GM12878 (cell line): ENCODE data around the gene TMPRSS6. TPM values are rescaled to one million over a fixed set of nuclear protein-coding genes. Genes with fewer than 3 reads are reported as not detected.

Experiments
- ATAC-seq: fragments of 200-7000 bp; cut with Tn5 transposase; 3 replicates; pipeline ENCODE4 v1.9.1; 2020; ENCODE audit warnings: mild to moderate bottlenecking, moderate library complexity
- BruUV-seq: library from RNA; stranded (reverse); fragments of 400-500 nt; replicated peaks from 2 replicates; lab custom pipeline; 2021; lab: Mats Ljungman, UMichigan
- CTCF ChIA-PET: fragments of 300-600 bp; sonication (Branson Sonifier 250); formaldehyde crosslinking; extraction: SDS; loops from one replicate; lab custom pipeline; 2021; ENCODE audit warnings: inconsistent platforms; lab: Yijun Ruan, JAX
- POLR2A ChIA-PET: fragments of 350-600 bp; formaldehyde crosslinking; extraction: SDS; loops from one replicate; lab custom pipeline; 2021; ENCODE audit warnings: inconsistent platforms; lab: Charles Lee
- RAD21 ChIA-PET: fragments of 300-600 bp; sonication (Branson Sonifier 250); formaldehyde crosslinking; loops from one replicate; lab custom pipeline; 2023; ENCODE audit warnings: antibody characterized with exemption; ENCODE audit not compliant: unreplicated experiment; lab: Charles Lee
- SMC1A ChIA-PET: fragments of 300-600 bp; sonication (Branson Sonifier 250); formaldehyde crosslinking; loops from one replicate; lab custom pipeline; 2023; ENCODE audit not compliant: unreplicated experiment, uncharacterized antibody; lab: Charles Lee
- DNase-seq: peaks from one replicate; pipeline ENCODE4 v3.0.0-alpha.2; 2011; ENCODE audit warnings: low read depth, low spot score
- FAIRE-seq: peaks from 3 replicates; lab custom pipeline; 2011; peaks lifted over from hg19 to GRCh38; lab: Jason Lieb, UNC
- H2AFZ ChIP-seq: 2 replicates; pipeline ENCODE4 v1.6.0; 2011; ENCODE audit warnings: low read depth, low read length, control low read depth; ENCODE audit not compliant: control insufficient read depth
- H3K27ac ChIP-seq: 2 replicates; pipeline ENCODE4 v1.5.1; 2011; ENCODE audit warnings: control low read depth; ENCODE audit not compliant: control insufficient read depth, insufficient read depth
- H3K27me3 ChIP-seq, 2 experiments: replicated peaks in 1 of 2; 2 replicates each; pipeline versions ENCODE4 v1.6.0 to v1.6.1; 2011; ENCODE audit warnings: low read length in 1 of 2; ENCODE audit not compliant: control insufficient read depth in 2 of 2, insufficient read depth in 2 of 2
- H3K36me3 ChIP-seq, 2 experiments: 2 replicates each; pipeline ENCODE4 v1.5.1; 2011; ENCODE audit warnings: low read length in 1 of 2; ENCODE audit not compliant: control insufficient read depth in 2 of 2, insufficient read depth in 2 of 2
- H3K4me1 ChIP-seq: 2 replicates; pipeline ENCODE4 v1.6.1; 2011; ENCODE audit warnings: mild to moderate bottlenecking, low read length, moderate library complexity, mixed read lengths; ENCODE audit not compliant: control insufficient read depth, insufficient read depth
- H3K4me2 ChIP-seq: 2 replicates; pipeline ENCODE4 v1.6.0; 2011; ENCODE audit warnings: control low read depth; ENCODE audit not compliant: control insufficient read depth, insufficient read depth
- H3K4me3 ChIP-seq: fragments of 200-600 bp; sonication (generic); 2 replicates; pipeline ENCODE4 v1.5.1; 2016
- H3K79me2 ChIP-seq: 2 replicates; pipeline ENCODE4 v1.6.0; 2011; ENCODE audit warnings: low read length; ENCODE audit not compliant: control insufficient read depth, insufficient read depth
- H3K9ac ChIP-seq: 2 replicates; pipeline ENCODE4 v1.8.0; 2011; ENCODE audit warnings: low read length, control low read depth, mixed read lengths; ENCODE audit not compliant: control insufficient read depth, insufficient read depth
- H3K9me3 ChIP-seq: replicated peaks from 3 replicates; pipeline ENCODE4 v1.5.1; 2011; ENCODE audit warnings: mild to moderate bottlenecking, low read length; ENCODE audit not compliant: control insufficient read depth, insufficient read depth
- H4K20me1 ChIP-seq: 2 replicates; pipeline ENCODE4 v1.6.0; 2011; ENCODE audit not compliant: control insufficient read depth, insufficient read depth
- BCLAF1 ChIP-seq: fragments of 450-650 bp; IDR thresholded peaks from 2 replicates; pipeline ENCODE4 v1.6.1; 2017; ENCODE audit warnings: antibody characterized with exemption, mild to moderate bottlenecking, moderate library complexity
- BHLHE40 ChIP-seq, 2 experiments: fragments of 450-650 bp in 1 of 2; IDR thresholded peaks; 2 replicates each; pipeline ENCODE4 v1.6.1; 2011 to 2017; ENCODE audit warnings: low read depth in 2 of 2, borderline replicate concordance in 1 of 2, improper control_type of control experiment in 1 of 2, low read length in 1 of 2, mild to moderate bottlenecking in 1 of 2
- EED ChIP-seq: sonication (generic); IDR thresholded peaks from 2 replicates; pipeline ENCODE4 v1.6.1; 2016; ENCODE audit warnings: antibody characterized with exemption, low read depth
- HCFC1 ChIP-seq: fragments of 150-350 bp; IDR thresholded peaks from 2 replicates; pipeline ENCODE4 v1.6.1; 2014; ENCODE audit warnings: low read length
- KAT2A ChIP-seq: conservative IDR thresholded peaks from 2 replicates; pipeline ENCODE4 v1.6.1; 2011; ENCODE audit warnings: low read depth, low read length; ENCODE audit not compliant: control insufficient read depth
- KDM1A ChIP-seq: fragments of 200-600 bp; sonication (generic); IDR thresholded peaks from 2 replicates; pipeline ENCODE4 v1.6.1; 2016; ENCODE audit warnings: borderline replicate concordance
- KLF5 ChIP-seq: fragments of 450-650 bp; IDR thresholded peaks from 2 replicates; pipeline ENCODE4 v1.6.1; 2014; ENCODE audit warnings: mild to moderate bottlenecking; ENCODE audit not compliant: partially characterized antibody
- MAX ChIP-seq: IDR thresholded peaks from 2 replicates; pipeline ENCODE4 v1.6.1; 2012; ENCODE audit warnings: low read depth, low read length, improper control_type of control experiment
- MXI1 ChIP-seq: fragments of 150-350 bp; IDR thresholded peaks from 2 replicates; pipeline ENCODE4 v1.6.1; 2011; ENCODE audit warnings: low read depth, mild to moderate bottlenecking, inconsistent platforms, low read length, improper control_type of control experiment
- PBX3 ChIP-seq: IDR thresholded peaks from 2 replicates; pipeline ENCODE4 v1.6.1; 2011; ENCODE audit warnings: mild to moderate bottlenecking, low read depth, low read length, moderate library complexity; ENCODE audit not compliant: insufficient replicate concordance
- POLR2AphosphoS2 ChIP-seq: IDR thresholded peaks from 2 replicates; pipeline ENCODE4 v1.6.1; 2011; ENCODE audit warnings: low read depth, mild to moderate bottlenecking, low read length, improper control_type of control experiment, moderate library complexity
- RBBP5 ChIP-seq: fragments of 200-600 bp; sonication (generic); conservative IDR thresholded peaks from 2 replicates; pipeline ENCODE4 v1.6.1; 2016
- RELA ChIP-seq: fragments of 450-650 bp; IDR thresholded peaks from 2 replicates; pipeline ENCODE4 v1.8.0; 2014; ENCODE audit warnings: borderline replicate concordance; ENCODE audit not compliant: partially characterized antibody
- SIN3A ChIP-seq: IDR thresholded peaks from 2 replicates; pipeline ENCODE4 v1.6.1; 2012; ENCODE audit warnings: low read depth, low read length, improper control_type of control experiment
- STAT3 ChIP-seq: IDR thresholded peaks from 2 replicates; pipeline ENCODE4 v1.6.1; 2011; ENCODE audit warnings: low read depth, low read length, improper control_type of control experiment
- TCF12 ChIP-seq: IDR thresholded peaks from 2 replicates; pipeline ENCODE4 v1.6.1; 2011; ENCODE audit warnings: low read depth, mild to moderate bottlenecking, low read length
- ZBTB11 ChIP-seq: fragments of 450-650 bp; formaldehyde crosslinking; IDR thresholded peaks from 2 replicates; pipeline ENCODE4 v1.5.0; 2022; ENCODE audit warnings: mild to moderate bottlenecking, missing genetic modification characterization
- WGBS: methylation state at CpG from one replicate; pipeline ENCODE4 v1.1.6; 2016; ENCODE audit warnings: low lambda C conversion rate; ENCODE audit not compliant: insufficient replicate concordance, insufficient coverage; ENCODE audit errors: missing lambda C conversion rate; 5-methylcytosine and 5-hydroxymethylcytosine counted together
- in situ Hi-C: fragments of 300-500 bp; cut with MboI; formaldehyde crosslinking; loops from 9 replicates; pipeline ENCODE4 v1.14.3; 2018; ENCODE audit warnings: mixed read lengths
- intact Hi-C: fragments of 100-400 bp; cut with micrococcal nuclease; formaldehyde crosslinking; loops from one replicate; pipeline ENCODE4 v1.14.2; 2022; ENCODE audit not compliant: unreplicated experiment
- polyA plus RNA-seq, 11 experiments: library from polyadenylated mRNA; depleted of rRNA in 4 of 11; unstranded in 6 of 11; stranded (reverse) in 5 of 11; fragments of >200 nt; fragmentation: Nextera tagmentation in 4 of 11; fragmentation: Illumina TruSeq in 1 of 11; extraction: Ambion mirVana in 4 of 11; extraction: Trizol in 1 of 11; gene quantifications; 1 replicate in 1 of 11; 2 replicates in 10 of 11; pipeline versions ENCODE4 v1.2.1 to v1.2.3, GENCODE V29; 2011 to 2016; ENCODE audit warnings: inconsistent platforms in 2 of 11, missing spikeins in 2 of 11, low read depth in 1 of 11
- total RNA-seq, 4 experiments: library from RNA; depleted of rRNA in 3 of 4; stranded (reverse); fragments of >200 nt in 3 of 4; fragmentation: Illumina TruSeq in 1 of 4; extraction: Trizol in 1 of 4; gene quantifications; 2 replicates each; pipeline versions ENCODE4 v1.2.1 to v1.2.3, GENCODE V29; 2013 to 2021

TMPRSS6 gene
- total and polyA plus RNA-seq, 10 of the 15 experiments (the other 5 are each of a cell fraction or from before 2014, with no cell fraction given) = 0.06 to 0.69 (median 0.19) TPM; not detected in 6

- ChIA-PET POLR2A (no interaction called here), CTCF (no interaction called here), RAD21 (no interaction called here), SMC1A (no interaction called here)
- ATAC-seq (no peak), DNase-seq (no peak), FAIRE-seq (no peak)
- H3K9ac ChIP-seq = no peak overlapping the region
- no peaks in the 10 kb centered on the region for H4K20me1 ChIP-seq
- H3K27ac ChIP-seq = no peak overlapping the region
- no peaks in the 10 kb centered on the region for H3K27me3 ChIP-seq
- intact Hi-C loops = no loop called here
- H3K4me1 ChIP-seq = peaks cover 11% of the 10 kb centered on the region
- in situ Hi-C loops = no loop called here
- H3K79me2 ChIP-seq = no peaks in the 10 kb centered on the region
- WGBS = 88% methylated on average over 21 of the region's 28 CpGs
- no peak overlapping the region for H3K4me2 ChIP-seq
- no peak overlapping the region for H2AFZ ChIP-seq
- H3K4me3 ChIP-seq = no peak overlapping the region
- no peaks in the 10 kb centered on the region for H3K9me3 ChIP-seq
- H3K36me3 ChIP-seq = peaks cover 0 to 2% of the 10 kb centered on the region in 2 experiments; a peak in 2 of 4 replicates
- no TSS peak for BruUV-seq
- TF ChIP-seq EED (no peak), PBX3 (no peak), BHLHE40 (IDR thresholded peaks at IDR 0.05; ENCODE audit: borderline replicate concordance in 1 of 2, low read depth in 2 of 2, low read length in 1 of 2) (no peak), STAT3 (no peak), RELA (no peak), ZBTB11 (CRISPR knock-in tag) (no peak), MAX (no peak), BCLAF1 (no peak), RBBP5 (no peak), TCF12 (no peak), KDM1A (no peak), KAT2A (no peak), KLF5 (no peak), POLR2AphosphoS2 (no peak), HCFC1 (no peak), MXI1 (no peak), SIN3A (no peak)
Measured at GRCh38 chr22:37058917-37059701, 50.4 kb downstream of the TMPRSS6 start.
